NCI-H187 (cell line): ENCODE data around the gene PKNOX2.

ENCODE experiments used
- DNase-seq, 2 experiments: peaks; one replicate each; lab custom pipeline; 2025; lab: John Stamatoyannopoulos, UW

PKNOX2 gene

GRCh38 chr11:125173027-125173426 lies 8.5 kb downstream of the PKNOX2 start:
- no peak for DNase-seq

DNA sequence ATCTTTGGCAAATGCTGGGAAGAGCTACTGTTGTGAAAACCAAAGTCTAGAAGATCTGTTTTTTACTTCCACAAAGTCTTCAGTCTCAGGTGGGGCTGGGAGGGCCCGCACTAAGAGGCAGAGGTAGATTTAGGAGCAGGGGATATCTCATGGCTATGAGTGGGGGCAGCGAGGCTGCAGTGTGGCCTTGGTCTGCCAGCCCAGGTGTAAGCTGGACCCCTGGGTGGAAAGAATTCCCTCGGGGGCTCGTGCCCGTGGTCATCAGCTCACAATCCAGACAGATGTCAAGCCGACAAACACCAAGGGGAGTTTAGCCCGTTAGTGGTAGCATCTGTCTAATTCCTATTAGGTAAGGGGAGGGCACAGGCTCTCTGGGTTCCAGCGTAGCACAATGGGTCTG lies 9.0 kb downstream of the PKNOX2 start:
- no peak for DNase-seq

DNA sequence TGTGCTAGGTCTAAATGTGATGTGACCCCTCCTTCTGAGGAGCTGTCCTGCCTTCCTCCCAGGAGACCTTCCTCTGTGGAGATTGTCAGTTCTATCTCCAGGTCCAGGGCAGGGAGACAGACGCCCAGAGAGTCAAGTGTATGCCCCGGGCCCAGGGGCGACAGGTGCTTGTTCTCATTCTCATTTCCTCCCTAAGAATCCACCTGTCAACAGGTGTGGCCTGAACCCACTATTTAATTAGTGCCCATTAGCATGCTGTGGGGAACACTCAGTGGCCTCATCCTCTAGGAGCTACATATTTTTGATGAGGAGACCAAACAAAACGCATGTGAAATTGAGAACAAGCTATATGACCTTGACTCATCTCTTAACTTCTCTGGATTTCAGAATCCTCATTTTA lies 9.5 kb downstream of the PKNOX2 start:
- DNase-seq: no peak

GRCh38 chr11:125174686-125175085 lies 10.1 kb downstream of the PKNOX2 start:
- DNase-seq: no peak

DNA sequence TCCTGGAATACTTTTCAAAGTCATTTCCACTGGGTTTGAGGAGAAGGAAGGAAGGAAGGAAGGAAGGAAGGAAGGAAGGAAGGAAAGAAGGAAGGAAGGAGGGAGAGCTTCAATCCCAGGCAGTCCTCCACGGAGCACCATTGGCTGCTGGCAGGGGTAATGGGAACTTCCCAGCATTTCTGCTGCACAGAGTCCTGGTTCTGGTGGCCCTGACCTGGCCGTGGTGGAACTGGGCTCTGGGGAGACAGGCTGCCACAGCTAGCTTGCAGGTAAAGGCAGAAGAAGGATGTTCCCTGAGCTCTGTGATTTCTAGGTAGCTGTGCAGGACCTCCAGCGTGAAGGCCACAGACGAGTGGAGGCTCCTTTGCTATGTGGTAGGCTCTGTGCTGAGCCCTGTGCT lies 10.6 kb downstream of the PKNOX2 start:
- no peak for DNase-seq

- no peak for DNase-seq
Measured at GRCh38 chr11:125175896-125176575, 11.5 kb downstream of the PKNOX2 start.

GRCh38 chr11:125176866-125177265 lies 12.3 kb downstream of the PKNOX2 start:
- DNase-seq: no peak

- DNase-seq: no peak
Measured at GRCh38 chr11:125177543-125177942, 13.0 kb downstream of the PKNOX2 start.

- no peak for DNase-seq
Measured at GRCh38 chr11:125179346-125179745, 14.8 kb downstream of the PKNOX2 start.

- DNase-seq: no peak
Measured at GRCh38 chr11:125179895-125180294, 15.3 kb downstream of the PKNOX2 start.

GRCh38 chr11:125180413-125181305 lies 16.1 kb downstream of the PKNOX2 start:
- no peak for DNase-seq

DNA sequence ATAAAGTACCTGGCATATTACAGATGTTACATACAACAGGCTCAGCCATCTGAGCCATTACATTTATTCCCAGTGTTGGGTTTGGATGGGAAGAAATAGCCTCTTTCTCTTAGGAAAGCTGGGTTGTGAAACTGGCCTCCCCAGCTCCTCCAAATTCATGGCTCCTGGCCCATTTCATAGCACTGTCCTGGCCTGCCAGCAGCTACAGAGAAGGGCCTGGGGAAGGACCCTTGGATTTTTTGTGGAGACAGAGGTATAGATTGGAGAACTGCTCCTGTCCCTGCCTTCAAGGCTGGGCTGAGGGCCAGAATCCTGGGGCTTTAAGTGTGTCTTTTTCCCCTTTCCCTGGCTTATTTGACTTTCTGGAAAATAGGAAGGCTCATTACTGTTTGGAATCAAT lies 18.0 kb downstream of the PKNOX2 start:
- no peak for DNase-seq

DNA sequence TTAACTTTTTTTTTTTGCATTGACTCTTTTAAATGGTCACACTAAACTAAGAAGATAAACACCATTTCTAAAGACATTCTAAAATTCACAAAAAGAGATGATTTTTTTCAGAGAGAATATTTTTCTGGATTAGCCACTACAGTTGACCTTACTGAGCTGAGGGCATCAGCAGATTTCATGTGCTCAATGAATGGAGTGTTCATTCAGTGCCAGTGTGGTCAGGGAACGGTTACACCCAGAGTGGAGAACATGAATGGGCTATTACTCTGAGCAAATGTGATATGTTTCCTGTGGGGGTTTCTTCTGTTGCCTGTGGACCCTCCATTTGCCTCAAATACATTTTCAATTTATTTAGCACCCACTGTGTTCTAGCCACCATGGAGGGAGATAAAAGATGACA lies 19.1 kb downstream of the PKNOX2 start:
- DNase-seq: no peak

- DNase-seq: no peak
Measured at GRCh38 chr11:125188021-125188420, 23.5 kb downstream of the PKNOX2 start.

DNA sequence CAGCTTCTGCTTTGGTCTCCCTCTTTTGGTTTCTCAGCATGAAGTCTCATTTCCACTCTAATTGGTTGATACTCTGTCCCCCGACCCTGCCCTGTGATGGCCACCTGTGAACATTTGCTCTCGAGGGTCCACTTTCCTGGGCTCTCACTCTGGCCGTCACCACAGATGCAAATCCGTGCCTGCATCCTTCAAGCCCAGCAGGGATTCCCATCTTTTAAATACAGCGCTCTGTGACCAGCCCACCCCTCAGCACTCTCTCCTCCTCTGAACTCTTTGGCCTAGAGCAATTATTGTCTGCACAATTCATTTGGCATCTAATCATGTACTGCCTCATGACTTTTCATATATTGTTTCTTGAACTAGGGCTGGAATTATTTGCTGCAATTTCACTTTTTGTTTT lies 26.0 kb downstream of the PKNOX2 start:
- DNase-seq: no peak

DNA sequence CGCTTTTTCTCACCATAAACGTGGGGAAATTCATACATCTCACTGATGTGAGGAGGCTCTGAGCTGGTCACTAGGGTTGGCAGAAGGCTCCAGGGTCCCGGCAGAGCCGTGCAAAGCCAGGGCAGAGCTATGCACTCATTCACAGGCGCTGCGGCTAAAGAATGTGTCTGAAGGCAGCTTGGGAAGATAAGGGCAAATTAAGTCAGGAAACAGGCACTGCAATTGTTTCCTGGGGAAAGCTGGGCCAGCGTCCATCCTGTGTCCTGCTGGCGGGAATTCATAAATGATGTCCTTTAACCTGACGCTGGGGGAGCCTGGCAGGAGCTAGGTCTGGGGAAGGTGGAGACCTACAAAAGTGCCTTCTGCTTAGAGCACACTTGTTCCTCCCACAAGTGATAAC lies 27.6 kb downstream of the PKNOX2 start:
- DNase-seq: no peak

GRCh38 chr11:125192717-125193415 lies 28.3 kb downstream of the PKNOX2 start:
- no peak for DNase-seq

DNA sequence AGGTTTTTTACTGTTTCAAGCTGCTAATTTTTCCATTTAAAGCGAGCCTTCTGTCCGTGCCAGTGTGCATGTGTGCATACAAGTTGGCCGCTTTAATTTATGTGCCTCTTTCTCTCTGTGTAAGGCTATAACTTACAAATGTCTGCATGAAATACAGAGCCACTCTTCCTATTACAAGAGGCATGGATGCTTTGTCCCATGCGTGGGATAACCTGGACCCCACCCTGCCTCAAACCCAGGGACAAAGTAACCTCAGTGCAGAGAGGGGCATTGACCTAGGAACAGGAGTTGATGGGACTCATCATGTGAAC lies 28.8 kb downstream of the PKNOX2 start:
- DNase-seq: no peak

DNA sequence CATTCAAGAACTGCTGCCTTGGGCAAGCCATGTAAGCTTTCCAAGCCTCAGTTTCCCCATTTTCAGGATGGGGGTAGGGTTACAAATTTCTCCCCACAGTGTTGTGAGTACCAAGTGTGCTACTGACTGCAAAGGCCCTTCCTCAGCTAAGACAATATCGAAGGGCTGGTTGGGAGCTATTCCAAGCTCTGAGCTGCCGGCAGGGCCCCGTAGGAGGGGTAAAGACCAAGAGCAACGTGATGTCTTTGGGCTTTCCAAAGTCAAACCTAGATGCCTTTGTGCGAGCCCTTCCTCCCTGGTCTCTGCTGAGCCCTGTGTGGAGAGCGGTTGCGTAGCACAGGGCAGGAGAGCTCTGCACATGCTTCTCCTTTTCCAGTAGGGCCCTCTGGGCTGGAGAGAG lies 29.3 kb downstream of the PKNOX2 start:
- no peak for DNase-seq

DNA sequence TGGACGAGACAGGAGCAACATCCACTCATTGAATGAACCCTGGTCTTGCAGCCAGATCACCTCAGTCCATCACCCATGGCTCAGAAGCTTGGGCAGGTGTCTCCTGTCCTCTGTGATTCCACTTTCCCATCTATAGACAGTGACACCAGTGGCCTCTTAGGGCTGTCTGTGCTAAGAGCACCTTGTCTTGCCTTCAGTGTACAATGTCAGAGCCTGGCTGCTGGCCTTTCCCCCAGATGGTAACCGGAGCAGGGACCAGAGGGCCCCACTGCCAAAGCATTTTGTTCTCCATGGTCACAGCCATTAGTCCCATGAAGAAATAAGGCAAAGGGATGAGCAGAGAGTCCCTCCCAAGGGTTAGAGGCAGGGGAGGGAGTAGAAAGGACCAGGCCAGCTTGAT lies 35.4 kb downstream of the PKNOX2 start:
- DNase-seq: no peak

GRCh38 chr11:125200441-125200840 lies 35.9 kb downstream of the PKNOX2 start:
- DNase-seq: no peak

DNA sequence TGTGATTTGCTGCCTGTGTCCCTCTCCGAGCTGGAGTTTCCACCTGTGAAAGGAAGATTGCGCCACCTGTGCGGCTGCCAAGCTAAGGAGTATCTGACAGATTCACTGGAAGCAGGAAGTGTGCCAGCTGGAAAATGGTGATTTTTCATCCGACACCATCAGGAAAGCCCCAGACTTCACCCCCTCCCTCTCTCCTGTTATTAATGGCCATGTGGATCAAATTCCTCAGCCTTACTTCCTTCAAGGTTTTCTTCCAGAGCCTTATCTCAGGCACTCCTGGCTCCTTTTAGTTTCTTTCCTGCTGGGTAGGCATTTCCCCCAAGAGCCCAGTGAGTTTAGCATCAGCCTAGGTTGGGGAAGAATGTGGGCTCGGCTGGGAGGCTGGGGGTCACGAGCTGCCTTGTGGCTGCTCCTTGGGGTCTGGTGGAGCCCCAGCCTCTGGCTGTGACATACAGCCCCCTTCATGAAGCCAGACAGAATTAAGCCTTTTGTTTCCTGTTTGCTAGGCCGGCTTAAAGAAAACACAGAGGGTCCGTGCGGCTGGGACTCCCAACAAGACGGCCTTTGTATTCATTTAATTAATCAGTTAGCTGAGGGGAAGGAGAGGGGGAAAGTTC lies 37.1 kb downstream of the PKNOX2 start:
- no peak for DNase-seq
